Measurements from ENCODE around the gene CDC40. TPM values are rescaled to one million over a fixed set of nuclear protein-coding genes. Genes with fewer than 3 reads are reported as not detected.

CDC40 gene
- total and polyA plus RNA-seq, 3 experiments from 2014 or later: 21.8 to 27.3 (median 26.5) TPM

- Mint-ChIP-seq H3K4me1 (peaks cover 0 to 21% (median 1%) of the 10 kb centered on the region in 3 donors), H3K9me3 (no peaks in the 10 kb centered on the region), H3K27ac (no peak overlapping the region), H3K27me3 (no peaks in the 10 kb centered on the region), H3K36me3 (peaks cover 0 to 13% (median 1%) of the 10 kb centered on the region in 3 donors), H3K4me3 (peak overlapping the region in 1 of 7 donors; percentile 3)
- H3K9me3 ChIP-seq (ENCODE audit: low read length): no peaks in the 10 kb centered on the region
- H3K36me3 ChIP-seq (ENCODE audit: insufficient read depth, low read length): peaks cover 4% of the 10 kb centered on the region
- H3K4me1 ChIP-seq (ENCODE audit: insufficient read depth, low read length): peaks cover 24% of the 10 kb centered on the region
- ChIA-PET POLR2A (no interaction called here), CTCF (no interaction called here)
- no peak overlapping the region for H3K27ac ChIP-seq (ENCODE audit: low read depth, low read length)
- no peaks in the 10 kb centered on the region for H3K27me3 ChIP-seq (ENCODE audit: insufficient read depth, low read length, poor library complexity, severe bottlenecking)
- no peak for DNase-seq
- no peak overlapping the region for H3K4me3 ChIP-seq (ENCODE audit: low read length)
These were observed 8.6 kb downstream of the CDC40 start for GRCh38 chr6:110188791-110189190.

- Histone ChIP-seq H3K27ac (ENCODE audit: low read depth, low read length) (no peak overlapping the region), H3K9me3 (ENCODE audit: low read length) (no peaks in the 10 kb centered on the region), H3K27me3 (ENCODE audit: insufficient read depth, low read length, poor library complexity, severe bottlenecking) (no peaks in the 10 kb centered on the region), H3K4me1 (ENCODE audit: insufficient read depth, low read length) (peaks cover 24% of the 10 kb centered on the region), H3K36me3 (ENCODE audit: insufficient read depth, low read length) (peaks cover 10% of the 10 kb centered on the region), H3K4me3 (ENCODE audit: low read length) (no peak overlapping the region)
- H3K4me1 Mint-ChIP-seq: peaks cover 16 to 26% (median 17%) of the 10 kb centered on the region in 3 donors
- ChIA-PET POLR2A (no interaction called here), CTCF (no interaction called here)
- H3K27me3 Mint-ChIP-seq: no peaks in the 10 kb centered on the region
- no peaks in the 10 kb centered on the region for H3K9me3 Mint-ChIP-seq
- H3K27ac Mint-ChIP-seq: no peak overlapping the region
- H3K4me3 Mint-ChIP-seq: no peak overlapping the region
- DNase-seq: no peak
- peaks cover 0 to 17% (median 9%) of the 10 kb centered on the region in 3 donors for H3K36me3 Mint-ChIP-seq
These were observed 10.5 kb downstream of the CDC40 start for GRCh38 chr6:110190726-110191125.

DNA sequence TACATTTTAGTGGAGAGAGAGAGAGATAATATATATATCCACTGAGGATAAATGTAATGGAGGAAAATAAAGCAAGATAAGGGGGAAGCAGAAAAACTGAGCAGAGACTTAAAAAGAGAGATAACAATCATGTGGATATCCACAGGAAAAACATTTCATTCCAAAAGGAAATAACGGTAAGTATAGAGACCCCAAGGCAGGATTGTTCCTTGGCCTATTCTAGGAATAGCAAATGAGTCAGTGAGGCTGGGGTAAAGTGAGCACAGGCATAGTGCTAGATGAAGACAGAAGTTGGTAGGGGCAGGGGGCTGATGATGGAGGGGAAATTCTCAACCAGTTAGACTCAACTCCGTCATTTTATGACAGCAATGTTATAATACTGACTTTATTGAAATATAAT lies 11.2 kb downstream of the CDC40 start:
- Mint-ChIP-seq H3K27ac (no peak overlapping the region), H3K4me1 (peaks cover 24 to 27% (median 25%) of the 10 kb centered on the region in 3 donors), H3K4me3 (no peak overlapping the region), H3K27me3 (no peaks in the 10 kb centered on the region), H3K36me3 (peaks cover 0 to 17% (median 9%) of the 10 kb centered on the region in 3 donors), H3K9me3 (no peaks in the 10 kb centered on the region)
- DNase-seq: no peak
- POLR2A ChIA-PET: no interaction called here
- Histone ChIP-seq H3K9me3 (ENCODE audit: low read length) (no peaks in the 10 kb centered on the region), H3K36me3 (ENCODE audit: insufficient read depth, low read length) (peaks cover 10% of the 10 kb centered on the region), H3K4me1 (ENCODE audit: insufficient read depth, low read length) (peaks cover 24% of the 10 kb centered on the region), H3K4me3 (ENCODE audit: low read length) (no peak overlapping the region), H3K27ac (ENCODE audit: low read depth, low read length) (no peak overlapping the region), H3K27me3 (ENCODE audit: insufficient read depth, low read length, poor library complexity, severe bottlenecking) (no peaks in the 10 kb centered on the region)
- CTCF ChIA-PET: no interaction called here

DNA sequence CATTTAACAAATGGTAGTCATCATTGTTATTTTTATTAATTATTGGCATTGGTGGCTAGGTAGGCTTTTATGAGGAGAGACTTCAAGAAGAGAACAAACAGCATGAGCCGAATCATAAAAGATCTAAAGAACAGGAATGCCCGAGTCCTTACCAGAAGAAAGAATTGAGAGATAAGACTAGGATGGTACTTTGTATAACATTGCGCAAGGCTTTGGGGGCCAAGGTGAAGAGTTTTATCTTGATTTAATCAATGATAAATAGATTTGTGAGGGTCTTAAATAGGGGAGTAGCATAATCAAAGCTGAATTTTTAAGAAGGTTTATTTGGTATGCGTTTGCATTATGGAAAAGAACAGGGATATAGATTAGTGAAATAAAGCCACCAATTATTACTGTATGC lies 15.4 kb downstream of the CDC40 start:
- peaks cover 10% of the 10 kb centered on the region for H3K36me3 ChIP-seq (ENCODE audit: insufficient read depth, low read length)
- H3K9me3 ChIP-seq (ENCODE audit: low read length): no peaks in the 10 kb centered on the region
- no peak for DNase-seq
- H3K36me3 Mint-ChIP-seq: peaks cover 0 to 30% (median 12%) of the 10 kb centered on the region in 3 donors
- H3K27ac Mint-ChIP-seq: peak overlapping the region in 1 of 8 donors; percentile 26
- H3K27ac ChIP-seq (ENCODE audit: low read depth, low read length): no peak overlapping the region
- CTCF ChIA-PET: interaction anchor here (1.6 kb wide), 1 partner anchor 9 kb away, joined by 3 read pairs; no protein-coding TSS in a partner anchor
- H3K4me3 ChIP-seq (ENCODE audit: low read length): no peak overlapping the region
- no peak overlapping the region for H3K4me3 Mint-ChIP-seq
- H3K4me1 Mint-ChIP-seq: peaks cover 29 to 58% (median 47%) of the 10 kb centered on the region in 3 donors
- no peaks in the 10 kb centered on the region for H3K9me3 Mint-ChIP-seq
- POLR2A ChIA-PET: no interaction called here
- no peaks in the 10 kb centered on the region for H3K27me3 ChIP-seq (ENCODE audit: insufficient read depth, low read length, poor library complexity, severe bottlenecking)
- H3K27me3 Mint-ChIP-seq: no peaks in the 10 kb centered on the region
- no peaks in the 10 kb centered on the region for H3K4me1 ChIP-seq (ENCODE audit: insufficient read depth, low read length)

- Histone ChIP-seq H3K9me3 (ENCODE audit: low read length) (no peaks in the 10 kb centered on the region), H3K36me3 (ENCODE audit: insufficient read depth, low read length) (peaks cover 10% of the 10 kb centered on the region), H3K27me3 (ENCODE audit: insufficient read depth, low read length, poor library complexity, severe bottlenecking) (no peaks in the 10 kb centered on the region), H3K27ac (ENCODE audit: low read depth, low read length) (no peak overlapping the region), H3K4me3 (ENCODE audit: low read length) (no peak overlapping the region), H3K4me1 (ENCODE audit: insufficient read depth, low read length) (no peaks in the 10 kb centered on the region)
- peaks cover 0 to 30% (median 12%) of the 10 kb centered on the region in 3 donors for H3K36me3 Mint-ChIP-seq
- peaks cover 31 to 65% (median 56%) of the 10 kb centered on the region in 3 donors for H3K4me1 Mint-ChIP-seq
- ChIA-PET CTCF (no interaction called here), POLR2A (no interaction called here)
- H3K9me3 Mint-ChIP-seq: no peaks in the 10 kb centered on the region
- DNase-seq: no peak
- no peaks in the 10 kb centered on the region for H3K27me3 Mint-ChIP-seq
- no peak overlapping the region for H3K4me3 Mint-ChIP-seq
- no peak overlapping the region for H3K27ac Mint-ChIP-seq
These were observed 16.6 kb downstream of the CDC40 start for GRCh38 chr6:110196874-110197273.

- H3K9me3 ChIP-seq (ENCODE audit: low read length): no peaks in the 10 kb centered on the region
- no peak overlapping the region for H3K27ac ChIP-seq (ENCODE audit: low read depth, low read length)
- Mint-ChIP-seq H3K36me3 (peaks cover 0 to 38% (median 12%) of the 10 kb centered on the region in 3 donors), H3K4me3 (no peak overlapping the region), H3K27ac (no peak overlapping the region), H3K27me3 (no peaks in the 10 kb centered on the region), H3K9me3 (no peaks in the 10 kb centered on the region), H3K4me1 (peaks cover 37 to 79% (median 68%) of the 10 kb centered on the region in 3 donors)
- H3K27me3 ChIP-seq (ENCODE audit: insufficient read depth, low read length, poor library complexity, severe bottlenecking): no peaks in the 10 kb centered on the region
- H3K4me1 ChIP-seq (ENCODE audit: insufficient read depth, low read length): no peaks in the 10 kb centered on the region
- H3K36me3 ChIP-seq (ENCODE audit: insufficient read depth, low read length): peaks cover 9% of the 10 kb centered on the region
- DNase-seq: no peak
- H3K4me3 ChIP-seq (ENCODE audit: low read length): no peak overlapping the region
- ChIA-PET POLR2A (no interaction called here), CTCF (interaction anchor here (0.7 to 1.4 kb wide), 3 partner anchors 13 to 20 kb away, joined by 3 read pairs; no protein-coding TSS in a partner anchor)
These were observed 18.3 kb downstream of the CDC40 start for GRCh38 chr6:110198561-110198960.

DNA sequence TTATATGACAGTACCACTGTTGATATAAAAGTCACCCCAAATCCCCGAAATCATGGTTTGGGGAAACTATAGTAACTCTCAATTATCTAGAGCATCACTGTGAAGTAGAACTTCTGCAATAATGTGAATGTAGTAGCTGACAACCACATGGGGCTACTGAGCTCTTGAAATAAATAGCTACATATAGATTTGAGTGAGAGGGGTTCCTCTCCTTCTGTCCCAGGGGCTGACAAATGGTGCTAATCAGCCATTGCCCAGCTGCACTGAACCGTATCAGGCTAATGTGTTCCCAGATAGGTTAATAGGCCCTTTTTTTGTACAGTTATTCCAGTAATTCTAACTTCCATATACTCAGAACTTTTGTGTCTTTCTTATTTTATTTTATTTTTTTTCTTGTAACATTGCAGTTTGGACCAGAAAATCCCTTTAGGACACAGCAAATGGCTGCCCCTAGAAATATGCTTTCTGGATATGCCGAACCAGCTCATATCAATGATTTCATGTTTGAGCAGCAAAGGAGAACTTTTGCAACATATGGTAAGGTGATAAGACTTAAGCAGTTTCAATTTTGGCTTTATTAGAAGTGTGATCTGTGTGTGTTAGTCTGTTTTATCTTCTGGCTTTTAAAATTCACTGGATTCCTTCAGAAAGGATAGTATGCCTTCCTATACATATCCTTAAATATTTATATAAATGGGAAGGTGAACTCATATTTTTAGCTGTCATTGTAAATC lies 21.1 kb downstream of the CDC40 start:
- Histone ChIP-seq H3K36me3 (ENCODE audit: insufficient read depth, low read length) (no peaks in the 10 kb centered on the region), H3K27ac (ENCODE audit: low read depth, low read length) (no peak overlapping the region), H3K4me1 (ENCODE audit: insufficient read depth, low read length) (no peaks in the 10 kb centered on the region), H3K27me3 (ENCODE audit: insufficient read depth, low read length, poor library complexity, severe bottlenecking) (no peaks in the 10 kb centered on the region), H3K9me3 (ENCODE audit: low read length) (no peaks in the 10 kb centered on the region), H3K4me3 (ENCODE audit: low read length) (no peak overlapping the region)
- ChIA-PET CTCF (no interaction called here), POLR2A (no interaction called here)
- peak overlapping the region in 1 of 8 donors; percentile 8 for H3K27ac Mint-ChIP-seq
- no peaks in the 10 kb centered on the region for H3K27me3 Mint-ChIP-seq
- H3K4me1 Mint-ChIP-seq: peaks cover 26 to 70% (median 54%) of the 10 kb centered on the region in 3 donors
- H3K36me3 Mint-ChIP-seq: peaks cover 0 to 38% (median 3%) of the 10 kb centered on the region in 3 donors
- no peak overlapping the region for H3K4me3 Mint-ChIP-seq
- H3K9me3 Mint-ChIP-seq: no peaks in the 10 kb centered on the region
- no peak for DNase-seq

DNA sequence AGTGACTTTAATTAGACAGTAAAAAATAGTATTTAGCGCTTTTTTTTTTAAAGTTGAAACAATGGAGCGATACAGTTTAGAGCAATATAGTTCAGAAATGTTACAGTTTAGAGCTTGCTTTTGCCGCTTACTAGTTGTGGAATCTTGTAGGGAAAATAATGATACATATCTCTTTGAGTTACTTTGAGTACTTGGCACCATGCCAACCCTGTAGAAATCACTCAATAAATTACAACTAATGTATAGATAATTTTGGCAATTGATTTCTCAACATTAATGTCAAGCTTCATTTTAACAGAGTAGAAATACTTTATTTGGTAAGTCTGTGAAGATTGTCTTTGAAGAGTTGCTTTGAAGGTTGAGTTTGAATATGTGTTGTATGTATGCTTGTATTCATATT lies 27.4 kb downstream of the CDC40 start:
- CTCF ChIA-PET: no interaction called here
- no peaks in the 10 kb centered on the region for H3K4me1 ChIP-seq (ENCODE audit: insufficient read depth, low read length)
- Mint-ChIP-seq H3K27ac (no peak overlapping the region), H3K4me3 (no peak overlapping the region), H3K9me3 (no peaks in the 10 kb centered on the region), H3K4me1 (peaks cover 7 to 20% (median 15%) of the 10 kb centered on the region in 3 donors), H3K27me3 (no peaks in the 10 kb centered on the region), H3K36me3 (peaks cover 0 to 62% (median 13%) of the 10 kb centered on the region in 3 donors)
- H3K36me3 ChIP-seq (ENCODE audit: insufficient read depth, low read length): peaks cover 31% of the 10 kb centered on the region
- no peaks in the 10 kb centered on the region for H3K27me3 ChIP-seq (ENCODE audit: insufficient read depth, low read length, poor library complexity, severe bottlenecking)
- POLR2A ChIA-PET: interaction anchor here (0.6 kb wide), 1 partner anchor 726 kb away, joined by 7 read pairs; no protein-coding TSS in a partner anchor
- DNase-seq: no peak
- no peak overlapping the region for H3K4me3 ChIP-seq (ENCODE audit: low read length)
- no peak overlapping the region for H3K27ac ChIP-seq (ENCODE audit: low read depth, low read length)
- no peaks in the 10 kb centered on the region for H3K9me3 ChIP-seq (ENCODE audit: low read length)
